Fibroblast of skin of left quadriceps (primary cell): ENCODE data around the gene AMOTL1.
"Not testable (repeated sequence)": the region's sequence is repeated elsewhere in the genome, so short reads cannot be mapped to it uniquely, and the experiment has no call there.

Source experiments
- DNase-seq, 2 experiments: peaks; one replicate each; pipeline ENCODE4 v3.0.0-alpha.2; 2013; ENCODE audit warnings: low read depth in 2 of 2

AMOTL1 gene

GRCh38 chr11:94879006-94879405, 110.8 kb downstream of the AMOTL1 start:
- no peak for DNase-seq

DNA sequence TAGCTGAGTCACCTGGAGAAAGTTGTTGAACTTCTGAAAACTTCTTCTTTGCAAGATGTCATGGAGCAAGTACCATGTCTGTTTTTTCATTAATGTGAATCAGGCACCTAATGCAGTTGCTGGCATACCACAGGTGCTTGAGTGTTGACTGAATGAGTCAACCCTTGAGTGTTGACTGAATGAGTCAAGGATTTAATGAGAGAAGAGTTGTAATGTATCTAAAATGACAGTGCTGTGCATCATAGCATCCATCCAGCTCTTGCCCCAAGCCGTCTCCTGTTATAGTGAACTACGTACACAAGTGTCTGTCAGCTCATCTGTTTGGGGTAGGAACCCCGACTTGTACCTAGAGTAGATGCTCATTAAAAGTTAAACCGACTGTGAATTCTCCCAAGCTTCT, 112.1 kb downstream of the AMOTL1 start:
- no peak for DNase-seq

DNA sequence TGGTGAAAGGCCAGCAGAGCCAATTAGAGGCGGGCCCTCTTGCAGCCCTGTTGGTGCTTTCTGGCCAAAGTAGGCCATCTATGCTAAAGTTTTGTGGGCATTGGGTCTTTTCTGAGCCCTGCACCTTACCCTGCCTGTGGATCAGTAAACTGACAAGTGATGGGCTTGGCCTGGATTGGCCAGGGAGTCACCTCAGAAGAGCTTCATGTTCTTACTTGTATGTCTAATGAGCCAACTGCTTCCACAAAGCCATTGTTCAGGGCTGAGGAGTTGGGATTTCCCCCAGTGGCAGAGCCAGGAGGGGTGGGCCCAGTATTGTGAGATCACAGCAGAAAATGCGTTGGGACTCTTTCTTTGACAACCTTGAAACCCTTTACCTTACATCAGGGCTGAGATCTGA, 114.8 kb downstream of the AMOTL1 start:
- no peak for DNase-seq

- no peak for DNase-seq
Observed at GRCh38 chr11:94883878-94884277, 115.7 kb downstream of the AMOTL1 start.

DNA sequence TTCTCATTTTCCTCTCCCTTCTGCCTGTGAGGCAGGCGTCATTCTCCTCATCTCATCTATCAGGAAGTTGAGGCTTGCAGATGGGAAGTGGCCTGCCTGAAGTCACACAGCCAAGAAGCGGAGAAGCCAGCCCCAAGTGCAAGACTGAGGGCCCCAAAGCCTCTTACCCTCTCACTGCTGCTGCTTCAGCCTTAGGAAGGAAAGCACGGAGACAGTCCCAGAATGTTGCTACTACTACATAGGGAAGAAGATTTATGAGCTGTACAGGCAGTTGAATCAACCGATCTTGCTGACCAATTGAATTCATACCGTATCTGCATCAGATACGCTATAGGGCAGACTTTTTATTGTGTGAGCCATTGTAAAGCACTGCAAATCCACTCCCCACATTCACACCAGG, 116.2 kb downstream of the AMOTL1 start:
- DNase-seq, result no peak

DNA sequence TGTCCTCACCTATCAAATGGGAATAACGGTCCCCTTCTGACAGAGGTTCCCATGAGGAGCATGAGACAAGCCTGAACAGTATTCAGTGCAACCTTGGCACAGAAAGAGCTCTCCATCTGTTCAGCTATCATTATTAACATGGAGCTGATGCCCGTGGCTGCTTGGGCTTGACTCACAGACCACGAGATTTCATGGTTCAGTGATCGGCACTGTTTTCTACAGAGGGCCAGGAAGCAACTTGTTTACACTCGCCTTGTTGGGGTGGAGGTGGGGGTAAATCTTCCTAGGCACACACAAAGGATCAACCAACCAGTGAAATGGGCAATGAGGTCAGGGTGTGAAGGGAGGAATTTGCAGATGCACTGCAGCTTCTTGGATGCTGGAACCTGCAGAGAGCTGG, 117.0 kb downstream of the AMOTL1 start:
- DNase-seq, result no peak

GRCh38 chr11:94885581-94885980, 117.4 kb downstream of the AMOTL1 start:
- no peak for DNase-seq

- no peak for DNase-seq
Observed at GRCh38 chr11:94888204-94888603, 120.0 kb downstream of the AMOTL1 start.

DNA sequence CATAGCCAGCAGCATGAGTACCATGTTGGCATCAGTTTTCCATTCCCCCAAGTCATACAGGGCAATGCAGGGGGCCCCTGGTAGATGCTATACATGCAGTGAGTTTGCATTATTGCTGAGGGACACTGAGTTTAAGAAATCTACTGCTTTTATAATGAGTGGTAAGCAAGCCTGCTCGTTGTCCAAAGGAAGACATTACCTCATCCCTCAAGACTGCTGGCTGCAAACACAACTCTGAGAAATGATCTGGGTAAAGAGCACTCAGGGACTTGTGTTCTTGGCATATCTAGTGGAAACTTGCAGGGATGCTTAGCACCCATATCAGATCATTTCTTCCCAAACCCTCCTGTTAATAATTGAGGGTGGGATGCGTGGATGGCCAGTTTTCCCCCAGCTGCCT, 127.3 kb downstream of the AMOTL1 start:
- DNase-seq, result peak in 1 of 2 experiments; percentile 20

DNA sequence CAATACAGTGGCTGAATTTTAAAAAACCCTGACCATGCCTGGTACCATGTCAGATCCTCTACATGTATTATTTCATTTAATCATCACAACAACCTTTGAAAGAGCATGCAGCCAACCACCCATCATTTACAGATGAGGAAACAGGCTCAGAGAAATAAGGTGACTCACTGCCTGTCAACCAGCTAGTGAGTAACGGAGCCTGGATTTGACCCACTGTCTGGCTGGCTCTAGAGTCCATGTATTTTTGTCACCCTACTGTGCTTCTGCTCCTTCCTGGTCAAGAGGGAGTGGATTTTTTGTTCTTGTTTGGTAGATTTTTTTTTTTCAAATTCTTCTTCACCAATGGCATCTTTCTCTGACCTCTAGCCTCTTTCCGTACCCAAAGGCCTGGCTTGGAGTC, 127.8 kb downstream of the AMOTL1 start:
- DNase-seq, result peak in 1 of 2 experiments; percentile 12

DNA sequence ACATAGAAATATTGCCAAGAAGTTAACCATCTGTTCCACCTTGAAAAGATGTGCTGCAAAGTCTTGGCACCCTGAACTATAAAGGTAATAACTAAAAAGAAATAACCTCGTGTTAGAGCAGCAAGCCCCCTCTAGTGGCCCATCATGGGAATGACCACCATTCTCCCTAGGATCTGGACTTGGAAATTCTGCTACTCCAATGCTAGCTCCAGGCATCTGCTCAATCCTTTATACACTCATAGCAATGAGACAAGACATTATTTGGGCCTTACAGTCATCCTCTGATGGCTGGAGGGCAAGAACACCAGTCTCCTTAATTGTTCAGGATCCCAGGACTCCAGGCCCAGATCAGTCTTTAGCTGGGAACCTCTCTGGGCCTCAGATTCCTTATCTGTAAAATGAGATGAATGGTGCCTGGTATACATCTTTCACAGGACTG, 129.2 kb downstream of the AMOTL1 start:
- DNase-seq, result peak in 1 of 2 experiments; percentile 14

- DNase-seq, result no peak
Observed at GRCh38 chr11:94907226-94907625, 139.1 kb downstream of the AMOTL1 start.

DNA sequence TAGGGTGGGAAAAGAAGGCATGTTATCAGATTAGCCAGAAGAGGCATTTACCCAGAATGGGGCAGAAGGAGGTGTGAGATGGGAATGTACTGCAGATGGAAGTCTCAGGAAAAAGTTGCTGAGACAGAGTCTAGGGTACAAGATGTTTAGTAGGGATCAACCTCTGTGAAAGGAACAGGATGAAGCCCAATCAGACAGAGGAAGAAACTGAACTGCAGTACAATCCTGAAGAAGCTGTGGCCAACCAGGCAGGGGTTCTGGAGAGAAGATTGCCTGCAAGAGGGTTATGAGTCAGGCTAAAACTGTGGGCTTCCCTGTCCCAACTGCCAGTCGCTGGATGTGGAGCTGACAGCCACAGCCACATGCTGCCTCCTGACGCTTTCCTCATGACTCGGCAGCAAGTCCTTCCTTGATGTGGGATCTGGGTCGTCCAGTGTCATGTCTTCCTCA, 141.2 kb downstream of the AMOTL1 start:
- peak in 1 of 2 experiments; percentile 42 for DNase-seq

- no peak for DNase-seq
Observed at GRCh38 chr11:94910270-94910669, 142.1 kb downstream of the AMOTL1 start.

DNA sequence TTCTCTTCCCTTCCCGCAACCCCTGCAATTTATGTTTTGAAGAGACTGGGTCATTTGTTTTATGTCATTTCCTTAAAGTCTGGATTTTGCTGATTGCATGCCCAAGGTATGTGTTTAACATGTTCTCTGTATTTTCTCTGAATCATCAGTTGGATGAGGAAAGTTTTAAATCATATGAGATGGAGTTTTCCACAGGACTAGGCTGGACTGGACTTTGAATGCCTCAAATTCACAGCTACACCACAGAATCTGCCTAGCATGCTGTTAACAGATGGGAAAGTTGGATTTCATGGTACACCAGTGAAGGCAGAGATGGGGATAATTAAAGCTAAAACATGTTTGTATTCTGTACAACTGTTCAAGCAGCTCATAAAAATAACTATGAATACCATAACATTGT, 142.6 kb downstream of the AMOTL1 start:
- DNase-seq, result peak; percentile 94 to 96

- DNase-seq, result no peak
Observed at GRCh38 chr11:94912806-94913205, 144.7 kb downstream of the AMOTL1 start.

GRCh38 chr11:94913718-94914394, 145.7 kb downstream of the AMOTL1 start:
- DNase-seq, result not testable (repeated sequence)

GRCh38 chr11:94920311-94920710, 152.2 kb downstream of the AMOTL1 start:
- no peak for DNase-seq

- DNase-seq, result no peak
Observed at GRCh38 chr11:94922321-94923003, 154.3 kb downstream of the AMOTL1 start.

DNA sequence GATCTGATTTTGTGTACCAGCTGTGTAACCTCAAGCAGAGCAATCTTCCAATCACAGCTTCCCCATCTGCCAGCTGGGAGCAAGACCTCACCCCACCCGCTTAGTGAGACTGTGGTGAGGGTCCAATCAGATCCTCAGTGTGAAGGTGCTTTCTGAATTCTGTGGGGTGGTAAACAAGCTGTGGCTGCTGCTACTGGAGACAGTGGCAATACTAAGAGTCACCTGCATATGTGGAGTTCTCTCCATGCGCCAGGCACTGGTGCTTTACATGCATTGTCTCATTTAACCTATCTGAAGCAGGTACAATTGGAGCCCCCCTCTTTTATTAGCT, 154.8 kb downstream of the AMOTL1 start:
- no peak for DNase-seq

GRCh38 chr11:94924171-94924572, 156.0 kb downstream of the AMOTL1 start:
- no peak for DNase-seq

GRCh38 chr11:94924612-94925011, 156.5 kb downstream of the AMOTL1 start:
- DNase-seq, result no peak

GRCh38 chr11:94925422-94926270, 157.5 kb downstream of the AMOTL1 start:
- DNase-seq, result no peak
